GM10266 (cell line): ENCODE data around the gene CWC27.

Experiments used
- DNase-seq: peaks from one replicate; pipeline ENCODE4 v3.0.0; 2012; ENCODE audit errors: extremely low spot score
- TF ChIP-seq, protein P1 (sequence below): IDR thresholded peaks from 2 replicates; pipeline ENCODE4 v1.5.1; 2012; ENCODE audit warnings: mild to moderate bottlenecking, low read depth; ENCODE audit not compliant: control insufficient read depth, insufficient read depth; ENCODE audit errors: missing control alignments

The CWC27 gene

DNA sequence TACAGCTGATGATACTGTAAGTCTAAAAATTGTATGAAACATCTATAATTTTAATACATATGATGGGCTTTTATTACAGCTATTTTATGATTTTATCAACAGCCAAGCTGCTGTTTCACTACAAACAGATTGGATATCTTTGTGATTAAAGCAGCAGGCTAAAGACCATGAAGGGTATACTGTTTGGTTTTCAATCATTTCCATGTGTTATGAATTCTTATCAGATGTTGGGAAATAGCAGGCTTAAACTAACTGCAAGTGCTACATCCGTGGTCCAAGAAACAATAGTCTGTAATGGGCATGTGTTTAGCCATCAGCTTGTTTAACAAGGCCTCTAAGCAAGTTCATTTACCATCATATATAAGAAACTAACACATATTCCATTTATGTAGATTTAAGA is 107.5 kb downstream of the CWC27 start:
- no peak for DNase-seq
- TF ChIP-seq, protein P1, sequence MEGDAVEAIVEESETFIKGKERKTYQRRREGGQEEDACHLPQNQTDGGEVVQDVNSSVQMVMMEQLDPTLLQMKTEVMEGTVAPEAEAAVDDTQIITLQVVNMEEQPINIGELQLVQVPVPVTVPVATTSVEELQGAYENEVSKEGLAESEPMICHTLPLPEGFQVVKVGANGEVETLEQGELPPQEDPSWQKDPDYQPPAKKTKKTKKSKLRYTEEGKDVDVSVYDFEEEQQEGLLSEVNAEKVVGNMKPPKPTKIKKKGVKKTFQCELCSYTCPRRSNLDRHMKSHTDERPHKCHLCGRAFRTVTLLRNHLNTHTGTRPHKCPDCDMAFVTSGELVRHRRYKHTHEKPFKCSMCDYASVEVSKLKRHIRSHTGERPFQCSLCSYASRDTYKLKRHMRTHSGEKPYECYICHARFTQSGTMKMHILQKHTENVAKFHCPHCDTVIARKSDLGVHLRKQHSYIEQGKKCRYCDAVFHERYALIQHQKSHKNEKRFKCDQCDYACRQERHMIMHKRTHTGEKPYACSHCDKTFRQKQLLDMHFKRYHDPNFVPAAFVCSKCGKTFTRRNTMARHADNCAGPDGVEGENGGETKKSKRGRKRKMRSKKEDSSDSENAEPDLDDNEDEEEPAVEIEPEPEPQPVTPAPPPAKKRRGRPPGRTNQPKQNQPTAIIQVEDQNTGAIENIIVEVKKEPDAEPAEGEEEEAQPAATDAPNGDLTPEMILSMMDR: no peak

- no peak for DNase-seq
- TF ChIP-seq, protein P1: no peak
Observed at GRCh38 chr5:64880821-64881220, 112.1 kb downstream of the CWC27 start.

DNA sequence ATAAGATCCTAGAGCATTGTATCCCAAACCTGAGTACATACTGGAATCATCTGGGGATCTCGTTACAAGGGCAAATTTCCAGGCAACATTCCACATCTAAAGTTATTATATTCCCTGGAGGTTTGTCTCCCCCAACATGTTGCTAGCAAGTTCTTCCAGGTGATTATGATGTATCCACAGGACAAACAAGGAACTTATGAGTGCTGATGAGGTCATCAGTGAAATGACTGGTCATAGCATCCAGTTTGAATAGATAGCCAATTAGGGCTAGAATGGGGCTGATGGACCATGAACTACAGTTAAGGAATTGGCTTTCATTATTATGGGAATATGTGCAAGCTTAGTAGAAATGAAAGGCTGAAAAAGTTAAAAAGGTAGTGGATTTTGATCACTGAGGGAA is 115.2 kb downstream of the CWC27 start:
- no peak for DNase-seq
- TF ChIP-seq, protein P1: no peak

DNA sequence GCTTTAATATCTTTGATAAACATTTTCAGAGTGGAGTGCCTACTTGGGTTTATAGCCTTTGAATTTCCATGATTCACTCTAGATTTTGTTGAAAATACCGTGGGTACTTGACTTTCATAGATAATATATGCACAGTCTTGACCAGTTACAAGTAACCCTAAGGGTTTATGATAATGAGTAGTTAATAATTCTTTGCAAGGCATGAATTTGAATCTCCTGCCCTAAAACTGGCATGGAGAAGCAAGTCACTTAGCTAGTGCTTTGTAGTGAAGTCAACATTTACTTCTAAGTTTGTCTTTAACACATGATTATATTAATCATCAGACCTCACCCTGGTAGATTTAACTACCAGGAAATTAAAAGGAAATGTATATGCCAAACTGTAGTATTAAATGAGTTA is 115.8 kb downstream of the CWC27 start:
- TF ChIP-seq, protein P1: no peak
- no peak for DNase-seq

DNA sequence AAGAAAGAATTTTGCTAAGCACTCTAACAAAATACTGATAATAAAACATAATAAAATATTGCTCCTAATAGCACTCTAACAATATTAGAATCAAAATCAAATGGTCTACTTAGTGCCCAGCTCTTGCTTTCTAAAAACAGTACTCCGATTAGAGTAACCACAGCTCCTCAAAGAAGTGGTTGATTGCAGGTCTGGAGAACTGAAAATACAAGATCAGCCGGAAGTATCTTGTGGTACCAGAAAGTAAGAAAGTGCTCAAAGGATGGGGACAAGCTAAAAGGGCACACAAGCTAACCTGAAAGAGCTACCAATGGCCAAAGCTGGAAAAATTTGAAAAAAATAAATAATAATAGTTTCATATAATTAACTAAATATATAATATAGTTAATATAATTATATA is 119.2 kb downstream of the CWC27 start:
- no peak for DNase-seq

GRCh38 chr5:64895748-64896147 is 127.0 kb downstream of the CWC27 start:
- TF ChIP-seq, protein P1: no peak
- DNase-seq: no peak

More for the DNA sequence above, 119.2 kb downstream of the CWC27 start:
- TF ChIP-seq, protein P1: no peak

DNA sequence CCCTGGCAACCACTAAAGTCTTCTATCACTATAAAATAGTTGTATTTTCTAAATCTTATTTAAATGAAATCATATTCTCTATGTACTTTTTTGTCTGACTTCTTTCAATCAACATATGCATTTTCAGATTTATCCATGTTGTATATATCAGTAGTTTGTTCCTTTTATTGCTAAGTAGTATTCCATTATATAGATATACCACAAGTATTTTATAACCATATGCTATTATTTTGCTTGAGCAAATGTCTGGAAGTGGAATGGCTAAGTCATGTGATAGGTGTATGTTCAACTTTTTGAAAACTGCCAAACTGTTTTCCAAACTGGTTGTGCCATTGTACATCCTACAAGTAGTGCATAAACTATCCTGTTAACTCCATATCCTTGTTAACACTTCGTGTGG is 131.1 kb downstream of the CWC27 start:
- TF ChIP-seq, protein P1: no peak
- DNase-seq: no peak
